Daoy (cell line): ENCODE measurements around the gene NAALAD2. TPM values are rescaled to one million over a fixed set of nuclear protein-coding genes. Genes with fewer than 3 reads are reported as not detected.
"Not testable (repeated sequence)": the region's sequence is repeated elsewhere in the genome, so short reads cannot be mapped to it uniquely, and the experiment has no call there.

Source experiments
- DNase-seq: peaks from one replicate; pipeline ENCODE4 v3.0.0-alpha.2; 2015; ENCODE audit warnings: low read depth
- total RNA-seq: library from RNA; depleted of rRNA; stranded (reverse); fragments of >200 nt; shearing (Covaris generic); gene quantifications from 2 replicates; pipeline ENCODE4 v1.2.3, GENCODE V29; 2014; rRNA removed

Gene NAALAD2
- 0.63 and 1.9 TPM in 2 replicates for total RNA-seq

DNA sequence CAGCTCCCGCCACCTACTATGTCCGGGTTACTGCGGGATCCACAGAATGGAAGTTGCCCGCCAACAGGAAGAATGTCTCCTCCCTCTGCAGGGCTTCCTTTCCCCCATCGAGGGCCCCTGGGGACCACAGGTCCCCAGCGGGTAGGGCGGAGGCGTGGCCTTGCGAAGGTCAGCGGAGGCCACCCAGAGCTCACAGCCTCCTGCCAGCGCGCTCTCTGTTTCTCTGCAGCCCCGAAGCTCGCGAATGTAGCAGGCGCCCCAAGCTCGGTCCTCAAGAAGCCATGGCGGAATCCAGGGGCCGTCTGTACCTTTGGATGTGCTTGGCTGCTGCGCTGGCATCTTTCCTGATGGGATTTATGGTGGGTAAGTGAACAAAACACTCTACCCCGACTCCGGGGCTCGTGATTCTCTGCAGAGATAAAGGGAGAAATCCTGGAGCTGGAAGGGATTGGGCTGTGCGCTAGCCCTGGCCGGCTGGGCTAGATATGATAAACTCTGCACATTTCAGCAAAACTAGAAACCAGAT, at the start of gene NAALAD2:
Gene NAALAD2 (plus strand): TSS at position 186 of the 526 bp plus-strand sequence. CDS start 96 bp downstream, at position 282.
- peak; percentile 59 for DNase-seq

DNA sequence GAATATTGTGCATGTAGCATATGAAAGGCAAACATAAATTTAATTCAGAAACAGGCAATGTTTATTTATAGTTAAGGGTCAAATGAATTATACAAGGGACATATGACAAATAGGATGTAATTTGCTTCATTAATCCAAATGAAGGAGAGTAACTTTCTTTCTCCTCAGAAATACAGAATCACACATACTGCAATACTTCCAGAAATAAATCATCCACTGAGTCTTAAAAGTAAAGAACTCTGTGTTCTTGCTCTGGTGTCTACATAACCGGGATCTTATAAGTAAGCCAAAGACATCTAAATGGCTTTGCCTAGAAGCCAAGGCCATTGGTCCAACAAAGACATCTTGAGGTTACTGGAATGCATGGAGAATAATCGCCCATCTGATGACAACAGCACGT, 48.8 kb upstream of the NAALAD2 start, which contains the start of gene UBTFL1:
Gene UBTFL1 (plus strand): TSS at position 301 of the 400 bp plus-strand sequence. CDS start 0 bp downstream, at position 301.
- DNase-seq: not testable (repeated sequence)

DNA sequence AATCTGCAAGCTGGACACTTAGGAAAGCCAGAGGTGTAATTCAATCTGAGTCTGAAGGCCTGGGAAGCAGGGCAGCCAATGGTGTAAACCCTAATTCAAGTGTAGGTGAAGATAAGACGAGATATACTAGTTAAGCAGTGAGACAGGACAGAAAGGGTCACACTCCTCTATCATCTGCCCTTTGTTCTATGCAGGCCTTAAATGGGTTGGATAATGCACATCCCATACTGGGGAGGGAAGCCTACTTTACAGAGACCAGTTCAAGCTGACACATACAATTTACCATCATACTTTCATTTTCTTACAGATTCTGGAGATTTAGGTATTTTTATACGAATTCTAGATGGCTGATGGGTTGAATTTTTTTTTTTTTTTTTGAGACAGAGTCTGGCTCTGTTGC, 45.7 kb upstream of the NAALAD2 start:
- not testable (repeated sequence) for DNase-seq

DNA sequence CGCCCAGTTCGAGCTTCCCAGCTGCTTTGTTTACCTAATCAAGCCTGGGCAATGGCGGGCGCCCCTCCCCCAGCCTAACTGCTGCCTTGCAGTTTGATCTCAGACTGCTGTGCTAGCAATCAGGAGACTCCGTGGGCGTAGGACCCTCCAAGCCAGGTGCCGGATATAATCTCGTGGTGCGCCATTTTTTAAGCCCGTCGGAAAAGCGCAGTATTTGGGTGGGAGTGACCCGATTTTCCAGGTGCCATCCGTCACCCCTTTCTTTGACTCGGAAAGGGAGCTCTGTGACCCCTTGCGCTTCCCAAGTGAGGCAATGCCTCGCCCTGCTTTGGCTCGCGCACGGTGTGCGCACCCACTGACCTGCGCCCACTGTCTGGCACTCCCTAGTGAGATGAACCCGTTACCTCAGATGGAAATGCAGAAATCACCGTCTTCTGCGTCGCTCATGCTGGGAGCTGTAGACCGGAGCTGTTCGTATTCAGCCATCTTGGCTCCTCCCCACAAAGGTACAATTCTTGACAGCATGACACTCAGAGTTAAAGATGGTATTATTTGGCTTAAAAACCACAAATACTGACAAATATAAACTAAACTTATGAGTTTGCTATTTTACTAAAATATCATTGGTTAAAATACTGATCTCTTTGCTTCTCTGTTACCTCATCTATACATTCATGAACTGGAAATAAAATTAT, 39.1 kb upstream of the NAALAD2 start:
- DNase-seq: not testable (repeated sequence)

DNA sequence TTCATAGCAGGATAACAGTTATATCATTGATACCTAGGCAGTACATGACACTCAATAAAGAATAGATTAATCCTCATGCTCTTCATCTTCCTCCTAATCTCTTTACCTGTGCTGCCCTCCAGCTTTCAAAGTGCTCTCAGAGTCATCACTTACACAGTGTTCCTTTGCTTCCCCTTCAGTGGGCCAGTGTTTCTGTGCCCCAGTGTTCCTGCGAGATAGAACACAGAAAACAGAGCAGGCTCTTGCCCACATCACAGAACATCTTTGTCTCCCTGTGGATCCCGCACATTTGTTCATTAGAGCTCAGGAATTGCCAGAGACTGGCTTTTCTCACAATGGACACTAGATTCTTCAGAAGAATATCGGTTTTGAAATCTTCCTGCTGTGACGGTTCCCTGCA, 36.2 kb upstream of the NAALAD2 start:
- DNase-seq: not testable (repeated sequence)

DNA sequence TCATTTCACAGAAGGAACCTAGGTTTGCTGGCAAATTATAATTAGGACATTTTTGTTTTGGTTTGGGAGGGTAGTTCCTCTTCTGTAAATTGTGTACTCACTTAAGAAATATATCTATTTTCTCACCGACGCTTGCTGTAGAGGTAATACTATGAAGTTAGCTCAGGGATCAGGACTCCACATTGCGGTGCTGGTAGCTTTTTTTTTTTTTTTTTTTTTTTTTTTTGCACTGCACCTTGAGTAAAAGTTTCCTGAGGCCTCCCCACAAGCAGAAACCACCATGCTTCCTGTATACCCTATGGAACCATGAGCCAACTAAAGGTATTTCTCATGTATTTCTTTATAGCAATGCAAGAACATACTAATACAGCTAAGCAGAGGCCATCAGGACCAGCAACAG, 34.0 kb upstream of the NAALAD2 start:
- DNase-seq: no peak

DNA sequence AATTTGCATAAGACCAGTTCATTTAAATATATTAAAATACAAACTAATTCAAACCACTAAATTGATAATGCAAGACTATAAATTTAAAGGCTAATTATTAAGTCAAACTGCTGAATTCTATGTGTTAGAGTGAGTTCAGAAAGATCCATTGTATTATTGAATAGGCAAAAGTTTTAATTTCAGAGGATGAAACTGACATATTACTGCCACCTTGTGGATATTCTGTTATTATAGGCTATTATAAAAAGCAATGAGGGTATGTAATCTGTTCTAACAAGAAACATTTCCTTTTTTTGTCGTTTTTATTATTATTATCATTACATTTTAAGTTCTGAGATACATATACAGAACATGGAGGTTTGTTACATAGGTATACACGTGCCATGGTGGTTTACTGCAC, 20.9 kb upstream of the NAALAD2 start:
- DNase-seq: no peak

DNA sequence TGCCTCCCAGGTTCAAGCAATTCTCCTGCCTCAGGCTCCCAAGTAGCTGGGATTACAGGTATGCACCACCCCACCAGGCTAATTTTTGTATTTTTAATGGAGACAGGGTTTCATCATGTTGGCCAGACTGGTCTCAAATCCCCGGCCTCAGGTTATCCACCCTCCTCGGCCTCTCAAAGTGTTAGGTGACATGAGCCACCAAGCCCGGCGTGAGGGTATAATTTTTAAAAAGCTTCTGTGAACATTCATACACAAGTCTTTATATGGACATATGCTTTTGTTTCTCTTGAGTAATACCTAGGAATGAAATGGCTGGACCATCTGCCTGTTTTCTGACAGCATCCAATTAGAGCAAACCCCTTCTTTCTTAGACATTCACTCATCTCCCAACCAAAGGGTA, 14.3 kb upstream of the NAALAD2 start:
- no peak for DNase-seq

DNA sequence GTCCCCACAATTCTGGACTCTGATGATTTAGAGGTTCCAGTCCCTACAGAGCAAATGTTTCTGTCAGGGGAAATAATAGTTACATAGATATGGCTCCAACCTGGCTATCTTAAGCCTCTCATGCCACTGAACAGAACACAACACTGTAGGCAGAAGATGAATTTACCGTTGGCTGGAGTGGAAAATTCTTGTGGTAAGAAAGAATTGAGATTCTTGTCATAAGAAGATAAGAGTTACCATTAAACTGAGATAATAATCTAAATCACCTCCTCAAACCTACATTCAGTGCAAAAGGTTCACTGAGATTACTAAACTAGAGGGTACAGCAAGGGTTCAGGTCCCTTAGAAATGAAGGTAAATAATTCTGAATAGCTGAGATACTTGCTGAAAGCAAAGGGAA, 10.1 kb upstream of the NAALAD2 start:
- no peak for DNase-seq

DNA sequence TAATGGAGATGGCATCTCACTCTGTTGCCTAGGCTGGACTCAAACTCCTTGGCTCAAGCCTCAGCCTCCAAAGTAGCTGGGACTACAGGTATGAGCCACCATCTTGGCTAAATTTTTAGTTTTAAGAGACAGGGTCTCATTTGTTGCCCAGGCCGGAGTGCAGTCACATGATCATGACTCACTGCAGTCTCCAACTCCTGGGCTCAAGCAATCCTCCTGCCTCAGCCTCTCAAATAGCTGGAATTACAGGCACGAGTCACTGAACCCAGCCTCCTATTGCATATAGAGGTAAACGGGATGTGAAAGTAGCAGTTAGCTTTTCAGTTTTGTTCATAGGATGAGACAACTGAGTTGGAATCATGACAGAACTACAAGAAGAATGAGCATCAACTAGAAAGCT, 9.5 kb upstream of the NAALAD2 start:
- no peak for DNase-seq

DNA sequence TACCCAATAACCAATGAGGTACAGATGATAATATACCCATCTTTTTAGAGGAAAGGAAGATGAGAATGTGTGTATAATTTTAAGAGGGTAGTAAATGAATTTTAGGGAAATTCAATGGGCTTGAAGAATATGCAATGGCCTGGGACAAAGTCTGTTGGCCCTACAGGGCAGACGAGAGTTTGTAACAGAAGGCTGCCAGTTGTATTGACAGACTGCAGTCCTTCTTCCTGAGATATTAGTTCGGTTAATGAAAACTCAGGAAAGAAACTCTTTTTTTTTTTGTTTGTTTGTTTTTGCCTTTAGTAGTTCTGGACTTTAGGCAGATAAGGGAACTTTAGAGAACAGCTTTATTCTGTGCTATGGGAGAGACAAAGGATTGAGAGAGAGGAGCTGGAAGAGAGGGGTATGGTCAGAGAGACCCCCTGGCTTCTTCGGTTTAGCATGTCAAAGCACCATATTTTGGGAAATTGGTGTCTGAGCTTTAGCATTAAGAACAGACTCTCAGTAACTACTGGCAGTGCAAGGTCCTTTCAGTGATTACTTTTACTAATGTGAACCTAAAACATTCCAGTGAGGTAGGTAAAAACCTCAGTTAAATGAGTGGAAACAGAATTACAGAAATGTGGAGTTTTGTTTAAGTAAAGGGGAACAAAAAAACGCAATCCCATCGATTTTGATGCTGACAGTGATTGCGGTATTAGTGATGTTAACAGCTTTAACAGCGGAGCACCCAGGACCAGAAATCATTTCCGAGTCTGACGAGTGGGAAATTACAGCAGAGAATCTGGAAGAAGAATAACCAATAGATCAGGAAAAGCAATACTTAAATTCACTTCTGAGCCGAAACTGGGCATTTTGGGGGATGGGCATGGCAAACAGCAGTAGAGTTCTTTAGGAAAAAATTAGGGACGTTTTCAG, 644 bp upstream of the NAALAD2 start:
- DNase-seq: no peak

DNA sequence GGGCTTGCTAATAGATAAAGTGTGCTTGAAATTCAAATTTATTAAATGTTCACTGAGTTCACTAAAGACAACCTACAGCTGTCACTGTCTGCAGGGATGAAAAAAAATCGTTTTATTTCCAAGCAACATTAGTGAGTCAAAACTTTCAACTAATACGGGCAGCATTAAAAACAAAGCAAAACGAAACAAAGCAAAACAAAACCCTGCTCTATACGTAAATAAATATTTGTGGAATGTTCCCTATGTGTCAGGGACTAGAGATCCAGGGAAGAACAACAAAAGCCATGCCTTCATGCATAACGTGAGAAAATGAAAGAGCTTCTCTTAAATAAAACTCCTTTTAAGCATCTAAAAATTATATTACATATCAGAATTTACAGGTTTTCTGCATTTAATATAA, 553 bp downstream of the NAALAD2 start:
- no peak for DNase-seq

DNA sequence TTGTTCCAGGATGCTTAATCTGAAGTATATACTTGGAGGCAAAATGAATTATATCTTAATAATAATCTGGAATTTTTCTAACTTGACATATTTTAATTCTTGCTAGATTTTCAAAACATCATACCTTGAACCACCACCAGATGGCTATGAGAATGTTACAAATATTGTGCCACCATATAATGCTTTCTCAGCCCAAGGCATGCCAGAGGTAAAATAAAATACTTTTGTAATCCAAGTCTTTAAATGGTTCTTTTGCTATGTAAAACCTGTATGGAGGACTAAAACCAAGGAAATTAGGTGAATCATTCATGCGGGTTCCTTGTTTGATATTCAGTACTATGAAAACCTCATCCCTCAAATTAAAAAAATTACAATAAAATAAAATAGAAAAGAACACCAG, 14.4 kb downstream of the NAALAD2 start:
- no peak for DNase-seq

DNA sequence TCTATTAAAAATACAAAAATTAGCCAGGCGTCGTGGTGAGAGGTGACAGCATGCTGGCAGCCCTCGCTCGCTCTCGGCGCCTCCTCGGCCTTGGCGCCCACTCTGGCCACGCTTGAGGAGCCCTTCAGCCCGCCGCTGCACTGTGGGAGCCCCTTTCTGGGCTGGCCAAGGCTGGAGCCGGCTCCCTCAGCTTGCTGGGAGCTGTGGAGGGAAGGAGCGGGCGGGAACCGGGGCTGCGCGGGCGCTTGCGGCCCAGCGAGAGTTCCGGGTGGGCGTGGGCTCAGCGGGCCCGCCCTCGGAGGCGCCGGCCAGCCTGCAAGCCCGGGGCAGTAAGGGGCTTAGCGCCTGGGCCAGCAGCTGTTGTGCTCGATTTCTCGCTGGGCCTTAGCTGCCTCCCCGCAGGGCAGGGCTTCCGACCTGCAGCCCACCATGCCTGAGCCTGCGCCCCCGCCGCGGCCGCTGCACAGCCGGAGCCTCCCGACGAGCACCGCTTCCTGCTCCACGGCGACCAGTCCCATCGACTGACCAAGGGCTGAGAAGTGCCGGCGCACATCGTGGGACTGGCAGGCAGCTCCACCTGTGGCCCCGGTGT, 32.6 kb downstream of the NAALAD2 start:
- DNase-seq: not testable (repeated sequence)

DNA sequence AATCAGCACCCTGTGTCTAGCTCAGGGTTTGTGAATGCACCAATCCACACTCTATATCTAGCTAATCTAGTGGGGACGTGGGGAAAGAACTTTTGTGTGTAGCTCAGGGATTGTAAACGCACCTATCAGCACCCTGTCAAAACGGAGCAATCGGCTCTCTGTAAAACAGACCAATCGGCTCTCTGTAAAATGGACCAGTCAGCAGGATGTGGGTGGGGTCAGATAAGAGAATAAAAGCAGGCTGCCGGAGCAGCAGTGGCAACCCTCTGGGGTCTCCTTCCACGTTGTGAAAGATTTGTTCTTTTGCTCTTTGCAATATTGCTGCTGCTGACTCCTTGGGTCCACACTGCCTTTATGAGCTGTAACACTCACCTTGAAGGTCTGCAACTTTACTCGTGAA, 33.2 kb downstream of the NAALAD2 start:
- DNase-seq: not testable (repeated sequence)

DNA sequence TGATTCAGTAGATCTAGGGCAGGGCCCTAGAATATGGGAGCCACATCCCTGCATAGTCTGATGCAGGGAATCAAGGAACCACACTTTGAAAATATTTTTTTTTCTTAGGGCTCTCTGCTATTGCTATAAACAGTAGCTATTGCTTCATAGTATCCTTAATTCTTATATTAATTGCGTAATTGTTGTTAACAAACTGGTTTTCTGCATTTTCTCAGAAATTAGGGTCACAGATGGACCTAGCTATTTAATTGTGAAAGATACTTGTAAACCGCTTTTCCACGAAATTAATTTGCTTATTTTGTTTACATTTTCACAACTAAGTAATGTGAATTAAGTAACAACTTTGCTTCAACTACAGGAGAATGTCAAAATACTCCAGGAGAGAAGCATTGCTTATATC, 34.1 kb downstream of the NAALAD2 start:
- no peak for DNase-seq

DNA sequence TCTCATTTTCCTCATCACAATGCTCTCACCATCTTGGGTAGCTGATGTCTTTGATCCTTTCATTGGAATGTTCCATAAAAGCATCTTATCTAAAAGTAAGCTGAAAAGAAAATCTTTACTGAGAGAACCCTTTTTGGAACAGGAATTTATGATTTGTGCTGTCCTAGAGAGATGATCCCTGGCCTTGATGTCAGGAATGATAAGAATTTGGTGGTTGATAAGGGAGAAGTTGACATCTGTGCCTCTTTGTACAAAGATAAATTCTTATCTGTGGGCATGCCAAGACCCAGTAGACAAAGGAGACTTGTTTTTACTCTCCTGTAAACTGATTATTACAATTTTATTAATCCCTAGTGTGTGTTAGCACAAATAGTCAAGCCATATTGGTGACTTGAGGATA, 36.9 kb downstream of the NAALAD2 start:
- no peak for DNase-seq

DNA sequence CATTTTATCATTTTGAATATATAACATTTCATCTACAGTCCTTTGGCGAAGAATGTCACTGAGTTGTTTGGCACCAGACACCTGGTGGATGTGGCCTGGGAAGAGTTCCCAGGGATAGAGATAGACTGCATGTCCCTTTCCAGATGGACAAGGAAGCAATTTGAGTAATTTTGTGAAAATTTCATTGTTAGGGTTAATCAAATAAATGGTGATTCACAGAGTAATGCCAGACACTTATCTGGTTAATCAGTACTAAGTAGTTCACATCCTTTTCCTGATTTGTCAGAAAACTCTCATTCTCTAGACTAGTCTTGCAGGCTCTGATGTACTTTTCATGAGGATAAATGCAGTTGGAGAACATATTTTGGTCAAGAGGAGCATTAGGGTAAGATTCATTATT, 41.6 kb downstream of the NAALAD2 start:
- no peak for DNase-seq

DNA sequence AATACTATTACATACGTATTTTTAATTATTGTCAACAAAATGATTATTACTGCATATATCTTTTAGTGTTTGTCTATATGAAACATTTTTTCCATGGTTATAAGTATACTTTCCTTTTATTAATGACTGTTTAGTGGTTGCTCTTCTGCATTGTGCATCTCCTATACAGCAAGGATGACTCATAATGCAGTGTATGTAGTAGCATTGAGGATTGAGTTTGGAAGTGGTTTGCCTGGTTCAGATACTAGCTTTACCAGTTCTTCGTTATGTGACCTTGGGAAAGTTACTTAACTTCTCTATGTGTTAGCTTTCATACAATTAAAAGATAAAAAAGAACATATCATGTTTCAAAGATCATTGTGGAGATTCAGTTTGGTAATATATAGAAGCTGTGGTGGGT, 44.3 kb downstream of the NAALAD2 start:
- no peak for DNase-seq

DNA sequence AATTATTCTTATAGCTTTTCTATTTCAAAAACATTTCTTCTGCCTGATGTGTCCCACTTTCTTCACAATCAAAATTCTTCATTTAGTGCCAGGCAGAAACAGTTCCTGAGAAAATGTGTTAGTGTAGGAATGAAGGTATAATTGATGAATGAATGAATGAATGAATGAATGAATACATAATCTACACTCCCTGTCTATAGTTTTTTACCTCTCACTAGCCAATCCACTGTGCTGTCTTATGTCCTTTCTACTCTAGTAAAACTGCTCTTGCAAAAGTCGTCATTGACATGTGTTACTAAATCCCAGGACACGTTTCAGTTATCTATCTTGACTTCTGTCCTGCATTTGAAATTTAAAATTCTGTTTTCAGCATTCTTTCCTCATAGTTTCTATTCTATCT, 45.5 kb downstream of the NAALAD2 start:
- DNase-seq: no peak

DNA sequence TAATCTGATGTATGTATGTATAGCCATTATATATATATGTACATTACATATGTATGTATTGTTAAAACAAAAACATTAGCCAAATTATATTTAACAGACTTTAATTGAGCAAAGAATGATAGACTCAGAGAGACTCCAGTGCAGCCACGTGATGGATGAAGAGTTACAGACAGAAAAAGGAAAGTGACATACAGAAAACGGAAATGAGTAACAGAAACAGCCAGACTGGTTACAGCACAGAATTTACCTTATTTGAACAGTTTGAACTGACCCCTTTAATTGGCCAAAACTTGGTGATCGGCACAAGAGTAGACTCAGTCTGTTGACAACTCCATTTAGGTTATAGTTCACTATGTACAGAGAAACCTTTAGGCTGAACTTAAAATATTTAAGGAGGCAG, 53.4 kb downstream of the NAALAD2 start:
- no peak for DNase-seq

DNA sequence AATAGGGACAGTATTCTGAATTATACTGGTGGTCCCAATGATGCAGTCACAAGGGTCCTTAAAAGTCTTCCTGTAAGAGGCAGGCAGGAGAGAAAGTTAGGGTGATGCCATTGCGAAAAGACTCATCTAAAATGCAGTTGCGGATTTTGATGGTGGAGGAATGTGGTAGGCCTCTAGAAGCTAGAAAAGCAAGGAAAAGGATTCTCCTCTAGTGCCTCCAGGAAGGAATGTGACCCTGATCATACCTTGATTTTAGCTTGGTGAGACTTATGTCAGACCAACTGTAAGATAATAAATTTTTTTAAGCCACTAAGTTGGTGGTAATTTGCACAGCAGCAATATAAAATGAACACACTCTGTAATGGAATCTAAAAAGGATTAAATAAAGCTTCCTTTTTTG, 54.5 kb downstream of the NAALAD2 start:
- DNase-seq: no peak
